ENCODE data around the gene IQSEC1.
A peak's percentile ranks its signal among the peaks of the same experiment; 100 is the strongest.

The IQSEC1 gene

DNA sequence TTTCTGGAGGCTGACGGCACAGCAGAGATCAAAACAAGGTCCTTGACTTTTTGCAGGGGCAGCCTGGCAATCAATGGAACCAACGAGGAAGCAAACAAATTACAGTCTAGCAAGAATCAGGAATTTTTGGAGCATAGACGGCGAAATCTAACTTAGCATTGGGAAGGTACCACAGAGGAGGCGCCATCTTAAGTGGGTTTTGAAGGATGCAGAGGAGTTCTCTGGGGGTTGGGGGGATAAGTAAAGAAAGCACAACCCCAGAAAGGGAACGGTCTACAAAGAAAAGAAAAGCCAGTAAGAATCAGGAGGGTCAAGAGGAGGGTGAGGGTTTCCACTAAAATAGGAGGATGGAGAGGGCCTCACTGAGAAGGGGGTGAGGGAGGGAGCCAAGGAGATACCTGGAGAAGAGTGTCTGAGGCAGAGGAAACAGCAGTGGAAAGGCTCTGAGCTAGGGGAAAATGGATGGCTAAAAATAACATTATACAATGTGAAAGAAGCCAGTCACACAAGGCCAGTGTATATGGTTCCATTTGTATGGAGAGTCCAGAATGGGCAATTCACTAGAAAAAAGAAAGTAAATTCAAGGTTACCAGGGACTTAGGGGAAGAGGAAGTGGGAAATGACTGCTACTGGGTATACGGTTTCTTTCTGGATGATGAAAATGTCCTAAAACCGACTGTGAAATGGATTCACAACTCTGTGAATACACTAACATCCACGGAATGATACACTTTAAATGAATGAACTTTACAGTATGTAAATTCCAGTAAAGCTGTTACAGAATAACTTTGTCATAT is 25.2 kb upstream of the IQSEC1 start:
- DNase-seq (ENCODE audit: low spot score in 2 of 2) (no peak), ATAC-seq (no peak)
- H3K4me3 Mint-ChIP-seq = no peak overlapping the region
- H3K36me3 Mint-ChIP-seq = no peaks in the 10 kb centered on the region
- no peaks in the 10 kb centered on the region for H3K9me3 Mint-ChIP-seq
- no peaks in the 10 kb centered on the region for H3K4me1 Mint-ChIP-seq
- no peak overlapping the region for H3K27ac Mint-ChIP-seq

DNA sequence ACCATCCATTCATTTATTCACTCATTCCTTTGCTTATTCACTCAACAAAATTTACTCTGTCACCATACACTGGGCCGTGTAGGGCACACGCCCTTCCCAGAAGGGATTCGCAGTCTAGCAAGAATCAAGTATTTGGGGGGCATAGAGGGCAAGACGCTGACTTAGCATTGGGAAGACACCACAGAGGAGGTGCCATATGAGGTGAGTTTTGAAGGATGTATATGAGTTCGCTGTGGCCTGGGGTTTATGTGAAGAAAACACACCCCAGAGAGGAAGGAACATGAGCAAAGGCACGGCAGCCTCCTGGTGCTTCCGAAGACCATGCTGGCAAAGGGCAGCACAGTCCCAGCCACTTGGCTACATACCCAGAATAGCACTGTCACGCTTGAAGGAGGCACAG is 23.1 kb upstream of the IQSEC1 start:
- no peak overlapping the region for H3K27ac Mint-ChIP-seq
- H3K4me1 Mint-ChIP-seq = no peaks in the 10 kb centered on the region
- no peaks in the 10 kb centered on the region for H3K9me3 Mint-ChIP-seq
- DNase-seq (ENCODE audit: low spot score in 2 of 2) (no peak), ATAC-seq (no peak)
- H3K4me3 Mint-ChIP-seq = no peak overlapping the region
- H3K36me3 Mint-ChIP-seq = no peaks in the 10 kb centered on the region

DNA sequence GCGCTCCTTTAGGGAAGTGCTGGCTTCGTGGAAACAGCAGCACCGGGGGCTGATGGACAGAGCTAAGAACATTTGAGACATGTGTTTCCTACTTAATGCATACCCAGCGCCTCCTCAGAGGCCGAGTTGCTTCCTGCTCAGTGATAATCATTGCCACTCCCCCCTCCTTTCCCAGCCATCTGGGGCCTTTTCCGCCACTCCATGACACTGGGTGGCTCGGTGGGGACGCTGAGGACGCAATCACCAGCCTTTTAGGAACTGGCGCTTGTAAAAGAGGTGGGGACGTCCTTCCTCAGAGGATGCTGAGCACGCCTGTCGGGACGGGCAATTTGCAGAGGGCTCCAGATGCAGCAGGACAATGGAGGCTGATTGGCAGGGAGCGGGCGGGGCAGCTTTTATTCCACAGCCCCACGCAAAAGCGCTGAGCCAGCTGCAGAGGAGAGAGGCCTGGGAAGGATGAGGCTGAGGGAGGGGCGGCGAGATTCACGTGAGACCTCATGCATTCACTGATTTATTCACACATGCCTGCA is 22.2 kb upstream of the IQSEC1 start:
- no peak overlapping the region for H3K27ac Mint-ChIP-seq
- no peak for ATAC-seq
- no peaks in the 10 kb centered on the region for H3K4me1 Mint-ChIP-seq
- no peaks in the 10 kb centered on the region for H3K9me3 Mint-ChIP-seq
- no peak for DNase-seq (ENCODE audit: low spot score in 2 of 2)
- no peak overlapping the region for H3K4me3 Mint-ChIP-seq
- H3K36me3 Mint-ChIP-seq = no peaks in the 10 kb centered on the region

DNA sequence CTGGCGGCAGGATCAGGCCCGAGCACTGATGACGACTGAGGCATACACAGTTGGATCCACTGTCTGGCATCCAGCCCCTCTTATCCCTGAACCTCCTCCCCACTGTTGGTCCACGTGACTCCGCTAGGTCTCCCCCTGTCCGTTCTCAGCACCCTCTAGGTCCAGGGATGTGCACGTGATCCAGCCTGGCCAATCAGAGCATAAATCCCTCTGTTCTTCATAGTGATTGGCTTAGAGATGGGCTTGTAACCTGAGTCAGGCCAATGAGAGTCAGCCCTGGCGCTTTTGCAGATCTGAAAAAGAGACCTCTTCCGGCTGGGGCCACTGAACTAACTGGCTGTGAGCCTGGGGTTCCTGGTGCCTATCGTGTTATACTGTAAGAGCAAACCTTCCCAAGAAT is 20.5 kb upstream of the IQSEC1 start:
- no peak overlapping the region for H3K27ac Mint-ChIP-seq
- H3K4me1 Mint-ChIP-seq = no peaks in the 10 kb centered on the region
- H3K4me3 Mint-ChIP-seq = no peak overlapping the region
- H3K9me3 Mint-ChIP-seq = no peaks in the 10 kb centered on the region
- no peak for DNase-seq (ENCODE audit: low spot score in 2 of 2)
- H3K36me3 Mint-ChIP-seq = no peaks in the 10 kb centered on the region
- no peak for ATAC-seq

DNA sequence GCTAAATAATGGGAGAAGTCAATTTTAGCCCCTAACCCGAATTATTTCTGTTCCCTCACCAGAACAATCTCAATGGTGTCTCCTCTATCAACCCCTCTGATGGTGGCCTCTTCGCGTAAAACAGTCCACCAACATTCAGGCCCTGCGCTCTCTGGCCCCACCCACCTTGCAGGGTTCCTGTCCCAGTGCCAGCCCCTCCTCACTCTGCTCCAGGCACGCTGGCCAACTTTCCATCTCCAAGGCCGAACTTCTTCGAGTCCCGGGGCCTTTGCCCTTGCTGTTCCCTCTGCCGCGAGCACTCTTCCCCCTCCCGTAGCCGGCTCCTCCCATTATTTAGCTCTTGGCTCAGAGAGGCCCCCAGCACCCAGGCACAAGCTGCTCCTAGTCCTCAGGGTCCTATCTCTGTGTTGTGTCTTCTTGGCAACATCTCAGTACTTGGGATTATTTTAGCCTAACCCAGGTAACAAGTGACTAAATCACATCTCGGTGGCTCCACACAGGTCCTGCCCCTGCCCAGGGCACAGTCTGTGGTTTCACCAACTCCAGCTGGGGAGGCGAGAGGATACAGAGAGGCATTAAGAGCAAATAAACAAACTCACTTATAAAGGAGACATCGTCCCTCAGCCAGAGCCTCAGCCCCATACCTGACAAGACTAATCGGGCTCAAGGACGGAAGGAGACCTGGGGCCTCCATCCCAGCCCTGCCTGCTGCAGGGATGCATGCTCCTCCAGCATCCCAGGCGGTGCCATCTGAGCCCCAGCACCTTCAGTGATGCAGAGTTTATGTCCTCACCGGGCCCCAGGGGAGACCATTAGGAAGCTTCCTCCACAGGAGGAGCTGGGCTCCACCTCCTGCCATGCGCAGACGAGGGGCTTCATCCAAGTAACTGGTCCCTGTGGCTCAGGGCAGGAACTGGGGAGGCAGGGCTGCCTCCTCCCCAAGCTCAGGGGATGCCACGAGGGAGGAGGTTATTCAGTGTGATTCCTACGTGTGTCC is 19.7 kb upstream of the IQSEC1 start:
- Mint-ChIP-seq H3K4me1 (peaks cover 3% of the 10 kb centered on the region), H3K4me3 (no peak overlapping the region), H3K36me3 (no peaks in the 10 kb centered on the region), H3K27ac (no peak overlapping the region), H3K9me3 (no peaks in the 10 kb centered on the region)
- DNase-seq (ENCODE audit: low spot score in 2 of 2) (no peak), ATAC-seq (no peak)

DNA sequence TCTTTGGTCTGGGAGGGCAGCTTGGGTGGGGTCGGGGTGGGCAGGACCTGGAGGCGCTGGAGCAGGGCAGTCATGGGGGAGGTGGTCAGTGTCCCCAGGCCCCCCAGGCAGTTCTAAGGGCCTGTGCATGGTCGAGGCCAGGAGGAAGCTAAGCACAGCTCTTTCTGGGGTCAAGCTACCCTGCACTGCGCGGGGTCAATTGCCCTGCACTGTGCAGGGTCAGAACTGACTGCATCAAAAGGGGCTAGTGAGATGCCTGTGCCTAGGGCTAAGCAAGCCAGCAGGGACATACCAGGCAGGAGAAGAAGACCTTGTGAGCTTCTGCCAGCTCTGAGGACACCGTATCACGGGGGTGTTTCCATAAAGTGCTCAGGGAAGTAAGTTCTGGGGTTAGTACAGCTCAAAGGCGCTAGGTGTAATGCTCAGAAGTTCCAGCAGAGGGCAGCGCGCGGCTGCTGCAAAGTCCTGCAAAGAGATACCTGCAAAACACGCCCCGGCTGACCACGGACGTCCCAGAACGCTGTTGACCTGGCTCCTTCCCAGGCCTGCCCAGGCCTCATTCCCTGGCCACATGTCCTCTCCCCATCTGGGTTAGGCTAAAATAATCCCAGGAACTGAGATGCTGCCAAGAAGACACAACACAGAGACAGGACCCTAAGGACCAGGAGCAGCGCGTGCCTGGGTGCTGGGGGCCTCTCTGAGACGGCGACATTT is 18.8 kb upstream of the IQSEC1 start:
- no peaks in the 10 kb centered on the region for H3K36me3 Mint-ChIP-seq
- peaks cover 7% of the 10 kb centered on the region for H3K4me1 Mint-ChIP-seq
- no peak overlapping the region for H3K4me3 Mint-ChIP-seq
- DNase-seq (ENCODE audit: low spot score in 2 of 2) (peak; percentile 80 to 91), ATAC-seq (peak; percentile 79)
- no peaks in the 10 kb centered on the region for H3K9me3 Mint-ChIP-seq
- no peak overlapping the region for H3K27ac Mint-ChIP-seq

DNA sequence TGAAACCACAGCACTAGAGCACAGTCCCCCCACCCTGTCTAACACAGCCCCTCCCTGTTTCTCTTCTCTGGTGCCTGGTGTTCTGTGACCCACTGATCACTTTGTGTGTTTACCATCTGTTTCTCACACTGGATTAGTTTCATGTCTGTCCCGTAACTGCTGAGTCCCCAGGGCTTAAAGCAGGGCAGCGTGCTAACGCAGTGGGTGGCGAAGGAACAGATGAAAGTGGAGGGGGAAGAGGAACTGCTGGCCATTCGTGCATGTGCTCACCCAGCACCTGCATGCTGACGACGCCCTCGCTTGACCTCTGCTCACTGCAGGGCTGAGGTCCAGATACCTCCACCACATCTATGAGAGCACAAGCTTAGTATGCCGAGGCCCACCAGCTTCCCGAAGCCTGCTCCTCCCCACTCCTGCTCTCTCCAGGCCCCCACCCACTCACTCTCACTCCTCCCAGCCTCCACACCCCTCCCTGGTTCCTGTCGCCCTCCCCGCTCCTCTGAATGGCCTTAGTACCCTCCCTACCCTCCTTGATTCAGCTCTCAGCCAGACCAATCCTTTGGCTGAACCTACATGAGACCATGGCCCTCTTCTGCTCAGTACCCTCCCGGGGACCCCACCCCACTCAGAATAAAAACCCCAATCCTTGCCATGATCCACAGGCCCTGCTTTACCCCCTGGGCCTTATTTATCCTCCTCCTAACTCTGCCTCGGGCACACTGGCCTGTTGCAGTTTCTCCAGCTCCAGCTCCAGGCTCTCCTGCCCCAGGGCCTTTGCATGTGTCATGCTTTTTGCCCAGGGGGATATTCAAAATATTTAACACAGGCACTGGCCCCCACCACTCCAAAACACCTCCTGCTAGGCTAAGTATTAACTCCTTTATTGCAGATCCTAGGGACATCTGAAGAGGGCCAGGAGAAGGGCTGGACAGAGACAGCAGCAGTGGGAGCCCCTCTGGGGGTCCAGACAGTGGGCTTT is 15.1 kb upstream of the IQSEC1 start:
- Mint-ChIP-seq H3K4me3 (no peak overlapping the region), H3K9me3 (no peaks in the 10 kb centered on the region), H3K36me3 (no peaks in the 10 kb centered on the region), H3K27ac (peak overlapping the region; percentile 62), H3K4me1 (peaks cover 13% of the 10 kb centered on the region)
- ATAC-seq (no peak), DNase-seq (ENCODE audit: low spot score in 2 of 2) (no peak)

DNA sequence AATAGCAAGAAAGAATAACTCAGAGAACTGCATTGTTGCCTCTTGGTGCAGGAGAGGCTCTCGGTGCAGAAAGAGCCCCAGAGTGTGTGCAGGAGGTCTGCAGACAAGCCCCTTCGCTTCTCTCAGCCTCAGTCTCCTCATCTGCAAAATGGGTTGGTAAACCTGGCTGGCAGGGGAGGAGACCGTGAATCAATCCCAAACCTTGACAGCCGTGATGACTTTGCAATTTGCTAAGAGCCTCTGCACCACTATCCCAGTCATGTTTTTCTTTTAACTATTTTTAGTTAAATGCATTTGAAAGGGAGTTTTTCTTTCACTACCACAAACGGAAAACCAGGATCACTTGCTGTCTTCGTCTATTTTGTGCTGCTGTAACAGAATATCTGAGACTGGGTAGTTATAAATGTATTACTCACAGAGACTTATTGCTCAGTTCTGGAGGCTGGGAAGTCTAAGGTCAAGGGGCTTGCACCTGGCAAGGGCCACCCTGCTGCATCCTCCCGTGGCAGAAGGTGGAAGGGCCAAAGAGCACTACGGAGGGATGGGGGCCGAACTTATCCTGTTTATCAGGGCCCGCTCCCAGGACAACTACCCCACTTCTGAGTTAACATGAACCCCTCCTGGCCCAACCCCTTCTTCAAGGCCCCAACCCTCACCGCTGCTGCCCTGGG is 14.2 kb upstream of the IQSEC1 start:
- H3K36me3 Mint-ChIP-seq = no peaks in the 10 kb centered on the region
- no peaks in the 10 kb centered on the region for H3K9me3 Mint-ChIP-seq
- ATAC-seq = no peak
- peak overlapping the region; percentile 62 for H3K27ac Mint-ChIP-seq
- no peak for DNase-seq (ENCODE audit: low spot score in 2 of 2)
- H3K4me1 Mint-ChIP-seq = peaks cover 13% of the 10 kb centered on the region
- no peak overlapping the region for H3K4me3 Mint-ChIP-seq

DNA sequence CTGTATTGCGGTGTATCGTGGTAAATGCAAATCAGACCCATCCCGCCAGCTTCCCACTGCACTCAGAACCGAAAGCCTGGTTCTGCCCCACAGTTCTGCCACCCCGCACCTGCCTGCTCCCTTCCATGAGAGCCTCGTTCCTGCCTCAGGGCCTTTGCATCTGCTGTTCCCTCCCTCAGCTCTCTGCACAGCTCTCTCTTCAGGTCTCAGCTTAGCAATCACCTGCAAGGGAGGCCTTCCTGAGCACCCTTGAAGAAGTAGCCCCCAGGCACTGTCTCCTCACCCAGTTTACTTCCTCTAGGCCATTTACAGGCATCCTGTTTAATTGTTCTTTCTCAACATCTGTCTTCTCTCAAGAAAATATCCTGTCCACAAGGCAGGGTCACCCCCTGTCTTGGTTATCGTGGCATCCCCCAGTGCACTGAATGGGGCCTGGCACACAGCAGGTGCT is 13.3 kb upstream of the IQSEC1 start:
- Mint-ChIP-seq H3K9me3 (no peaks in the 10 kb centered on the region), H3K4me3 (no peak overlapping the region), H3K27ac (peak overlapping the region; percentile 62), H3K36me3 (no peaks in the 10 kb centered on the region), H3K4me1 (peaks cover 13% of the 10 kb centered on the region)
- ATAC-seq (no peak), DNase-seq (ENCODE audit: low spot score in 2 of 2) (no peak)

DNA sequence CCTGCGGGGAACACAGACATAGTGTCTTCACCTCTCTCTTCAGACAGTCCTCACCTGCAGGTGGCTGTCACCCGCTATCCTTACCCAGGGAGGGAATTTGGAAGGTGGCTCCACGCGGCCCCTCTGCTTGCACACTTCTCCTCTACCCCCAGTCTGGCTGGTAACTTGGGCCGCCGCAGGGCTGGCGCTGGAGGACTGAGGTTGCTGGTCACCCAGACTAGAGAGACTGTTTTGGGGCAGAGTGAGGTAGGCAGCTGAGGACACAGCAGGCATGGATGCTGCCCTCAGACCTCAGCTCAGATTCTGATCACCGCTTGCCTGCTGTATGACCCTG is 12.6 kb upstream of the IQSEC1 start:
- no peaks in the 10 kb centered on the region for H3K36me3 Mint-ChIP-seq
- ATAC-seq = no peak
- peaks cover 13% of the 10 kb centered on the region for H3K4me1 Mint-ChIP-seq
- no peak overlapping the region for H3K4me3 Mint-ChIP-seq
- no peak overlapping the region for H3K27ac Mint-ChIP-seq
- H3K9me3 Mint-ChIP-seq = no peaks in the 10 kb centered on the region
- no peak for DNase-seq (ENCODE audit: low spot score in 2 of 2)

DNA sequence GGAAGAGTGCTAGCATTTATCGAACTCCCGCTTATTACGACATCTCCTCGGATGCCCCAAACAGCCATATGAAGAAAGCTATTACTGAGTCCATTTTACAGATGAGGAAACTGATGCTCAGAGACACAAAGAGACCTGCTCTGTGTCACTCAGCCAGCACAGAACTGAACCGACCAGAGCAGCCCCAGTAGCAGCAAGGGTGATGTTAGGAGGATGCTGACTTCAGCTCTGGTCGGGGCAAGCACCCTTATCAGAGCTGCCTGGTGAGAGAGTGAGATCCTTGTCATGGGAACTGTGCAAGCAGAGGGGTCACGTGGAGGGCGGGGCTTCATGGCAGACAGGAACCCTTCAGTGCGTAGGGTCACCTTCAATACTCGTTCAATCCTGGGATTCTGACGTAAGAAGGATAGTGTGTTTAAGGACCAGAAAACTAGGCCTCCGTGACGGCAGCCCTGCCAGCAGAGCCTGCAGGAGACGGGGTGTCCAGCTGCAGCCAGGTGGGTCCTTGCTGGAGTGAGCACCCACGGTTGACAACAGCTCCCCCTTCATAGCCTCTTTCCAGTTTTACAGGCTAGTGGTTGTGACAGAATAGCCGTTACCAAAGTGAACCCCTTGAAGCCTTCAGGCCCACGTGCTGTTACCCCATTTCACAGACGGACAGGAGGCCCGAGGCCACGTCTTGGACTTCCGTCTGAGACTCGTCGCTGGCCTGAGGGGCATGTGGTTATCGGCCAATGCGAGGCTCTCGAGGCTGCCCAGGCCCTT is 12.0 kb upstream of the IQSEC1 start:
- no peak overlapping the region for H3K4me3 Mint-ChIP-seq
- no peak for DNase-seq (ENCODE audit: low spot score in 2 of 2)
- no peaks in the 10 kb centered on the region for H3K36me3 Mint-ChIP-seq
- peaks cover 13% of the 10 kb centered on the region for H3K4me1 Mint-ChIP-seq
- ATAC-seq = no peak
- H3K9me3 Mint-ChIP-seq = no peaks in the 10 kb centered on the region
- no peak overlapping the region for H3K27ac Mint-ChIP-seq

DNA sequence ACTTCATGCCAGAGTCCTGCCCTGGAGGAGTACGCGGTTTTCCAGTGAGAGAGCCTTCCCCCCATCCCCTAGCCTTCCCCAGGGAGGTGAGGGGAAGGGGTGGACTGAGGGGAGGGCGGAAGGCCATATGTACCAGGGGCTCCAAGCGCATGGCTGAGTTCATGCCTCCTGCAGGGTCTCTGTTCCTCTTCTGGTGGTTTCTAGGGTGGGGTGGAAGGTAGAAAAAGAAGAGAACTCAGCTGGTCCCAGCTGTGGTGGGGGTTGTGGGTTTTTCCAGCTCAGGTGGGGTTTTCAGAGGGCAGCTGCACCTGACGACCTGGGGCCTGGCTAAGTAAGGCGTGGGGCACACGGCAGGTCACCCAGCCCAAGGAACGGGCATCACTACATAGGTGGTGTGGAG is 10.7 kb upstream of the IQSEC1 start:
- H3K36me3 Mint-ChIP-seq = no peaks in the 10 kb centered on the region
- H3K9me3 Mint-ChIP-seq = no peaks in the 10 kb centered on the region
- no peak for DNase-seq (ENCODE audit: low spot score in 2 of 2)
- H3K27ac Mint-ChIP-seq = peak overlapping the region; percentile 40
- no peak overlapping the region for H3K4me3 Mint-ChIP-seq
- H3K4me1 Mint-ChIP-seq = peaks cover 14% of the 10 kb centered on the region
- ATAC-seq = no peak

DNA sequence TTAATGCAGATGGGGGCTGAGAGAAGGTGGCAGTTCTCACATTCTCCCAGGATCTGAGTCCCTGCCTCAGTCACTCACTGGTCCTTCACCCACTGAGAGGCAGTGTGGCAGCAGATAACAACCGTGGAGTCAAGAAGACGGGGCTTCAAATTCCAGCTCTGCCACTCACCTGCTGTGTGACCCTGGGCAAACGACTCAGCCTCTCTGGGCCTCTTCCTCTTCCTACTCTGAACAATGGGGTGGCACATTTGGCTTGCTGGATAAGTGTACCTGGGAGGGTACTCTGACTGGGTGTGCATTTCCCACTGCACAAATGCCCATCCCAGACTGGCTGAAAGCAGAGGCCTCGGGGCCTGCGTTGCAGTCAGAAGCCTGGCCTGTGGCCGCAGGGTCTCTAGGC is 10.0 kb upstream of the IQSEC1 start:
- Mint-ChIP-seq H3K9me3 (no peaks in the 10 kb centered on the region), H3K27ac (peak overlapping the region; percentile 40), H3K4me1 (peaks cover 21% of the 10 kb centered on the region), H3K4me3 (no peak overlapping the region), H3K36me3 (no peaks in the 10 kb centered on the region)
- ATAC-seq (no peak), DNase-seq (ENCODE audit: low spot score in 2 of 2) (no peak)
